Measurements from ENCODE around the gene KAT2B. TPM values are rescaled to one million over a fixed set of nuclear protein-coding genes. Genes with fewer than 3 reads are reported as not detected.

Gene KAT2B
- polyA plus RNA-seq, 1 of the 3 experiments (the other 2 are of a cell fraction): 2.1 TPM

- 100% methylated on average over 4 of the region's 4 CpGs for WGBS (ENCODE audit: low lambda C conversion rate)
- no peaks in the 10 kb centered on the region for H3K9me2 ChIP-seq
- no peak overlapping the region for H2AFZ ChIP-seq (ENCODE audit: low read depth)
- H3K4me3 ChIP-seq (ENCODE audit: low read depth in 2 of 2, low read length in 1 of 2): no peak overlapping the region
- CTCF ChIA-PET: no interaction called here
- no peak overlapping the region for H3K27ac ChIP-seq (ENCODE audit: low read depth in 2 of 2, low read length in 1 of 2)
- no peaks in the 10 kb centered on the region for H4K20me1 ChIP-seq (ENCODE audit: insufficient read depth)
- H3K79me2 ChIP-seq (ENCODE audit: insufficient read depth): no peaks in the 10 kb centered on the region
- TF ChIP-seq CTCF (IDR thresholded peaks at IDR 0.05) (no peak), YY1 (IDR thresholded peaks at IDR 0.05; ENCODE audit: low read depth) (no peak), NRF1 (IDR thresholded peaks at IDR 0.05; ENCODE audit: low read depth, low read length) (no peak), RAD21 (IDR thresholded peaks at IDR 0.05; ENCODE audit: low read length) (no peak), NFIC (IDR thresholded peaks at IDR 0.05; ENCODE audit: borderline replicate concordance) (no peak), SMC3 (IDR thresholded peaks at IDR 0.05; ENCODE audit: low read depth, low read length) (no peak), SIN3A (IDR thresholded peaks at IDR 0.05; ENCODE audit: borderline replicate concordance, low read depth, low read length) (no peak), RXRA (IDR thresholded peaks at IDR 0.05; ENCODE audit: borderline replicate concordance, low read depth) (no peak), ELF1 (IDR thresholded peaks at IDR 0.05) (no peak), MAX (IDR thresholded peaks at IDR 0.05; ENCODE audit: low read depth) (no peak), RCOR1 (IDR thresholded peaks at IDR 0.05; ENCODE audit: low read length) (no peak), EP300 (IDR thresholded peaks at IDR 0.05; ENCODE audit: borderline replicate concordance in 1 of 2, low read depth in 1 of 2, low read length in 1 of 2) (no peak), RFX5 (IDR thresholded peaks at IDR 0.05; ENCODE audit: low read length) (no peak), FOXM1 (IDR thresholded peaks at IDR 0.05; ENCODE audit: low read depth) (no peak), FOSL2 (IDR thresholded peaks at IDR 0.05; ENCODE audit: borderline replicate concordance, low read depth) (no peak), USF1 (IDR thresholded peaks at IDR 0.05; ENCODE audit: borderline replicate concordance, low read depth) (no peak)
- H3F3A ChIP-seq (replicated peaks; ENCODE audit: insufficient read depth): no peaks in the 10 kb centered on the region
- POLR2A ChIA-PET: no interaction called here
- H3K9ac ChIP-seq: no peak overlapping the region
- no peaks in the 10 kb centered on the region; a peak in 1 of 4 replicates for H3K4me1 ChIP-seq (ENCODE audit: control insufficient read depth in 1 of 2, insufficient read depth in 2 of 2, low read depth in 1 of 2, low read length in 1 of 2)
- no peak overlapping the region for H3K4me2 ChIP-seq
- DNase-seq: no peak
- no peaks in the 10 kb centered on the region for H3K9me3 ChIP-seq
- peaks cover 12 to 30% of the 10 kb centered on the region in 2 experiments for H3K36me3 ChIP-seq (replicated peaks in 1 of 2; ENCODE audit: control insufficient read depth in 1 of 2, insufficient read depth in 2 of 2, low read length in 1 of 2)
- no peaks in the 10 kb centered on the region for H3K27me3 ChIP-seq (ENCODE audit: insufficient read depth)
These were observed 114.7 kb downstream of the KAT2B start for GRCh38 chr3:20154928-20155327.

GRCh38 chr3:20160230-20160629 is 120.0 kb downstream of the KAT2B start:
- H3K9me2 ChIP-seq: no peaks in the 10 kb centered on the region
- no peak overlapping the region; a peak in 1 of 4 replicates for H3K27ac ChIP-seq (ENCODE audit: low read depth in 2 of 2, low read length in 1 of 2)
- DNase-seq: no peak
- H2AFZ ChIP-seq (ENCODE audit: low read depth): no peak overlapping the region
- POLR2A ChIA-PET: no interaction called here
- H3K9ac ChIP-seq: no peak overlapping the region
- no peak overlapping the region for H3K4me3 ChIP-seq (ENCODE audit: low read depth in 2 of 2, low read length in 1 of 2)
- H3F3A ChIP-seq (replicated peaks; ENCODE audit: insufficient read depth): no peaks in the 10 kb centered on the region
- peaks cover 33 to 36% of the 10 kb centered on the region in 2 experiments for H3K36me3 ChIP-seq (replicated peaks in 1 of 2; ENCODE audit: control insufficient read depth in 1 of 2, insufficient read depth in 2 of 2, low read length in 1 of 2)
- H3K79me2 ChIP-seq (ENCODE audit: insufficient read depth): no peaks in the 10 kb centered on the region
- H3K9me3 ChIP-seq: no peaks in the 10 kb centered on the region
- CTCF ChIA-PET: interaction anchor here (1.1 kb wide), 1 partner anchor 49 kb away, joined by 3 read pairs; no protein-coding TSS in a partner anchor
- no peaks in the 10 kb centered on the region for H4K20me1 ChIP-seq (ENCODE audit: insufficient read depth)
- H3K27me3 ChIP-seq (ENCODE audit: insufficient read depth): no peaks in the 10 kb centered on the region
- H3K4me1 ChIP-seq (ENCODE audit: control insufficient read depth in 1 of 2, insufficient read depth in 2 of 2, low read depth in 1 of 2, low read length in 1 of 2): no peaks in the 10 kb centered on the region; a peak in 1 of 4 replicates
- no peak overlapping the region for H3K4me2 ChIP-seq
- TF ChIP-seq GATA2 (CRISPR knock-in tag; IDR thresholded peaks at IDR 0.05) (no peak), CHD2 (IDR thresholded peaks at IDR 0.05; ENCODE audit: low read length, partially characterized antibody) (no peak), REST (IDR thresholded peaks at IDR 0.05; ENCODE audit: low read depth, low read length) (no peak), USF2 (IDR thresholded peaks at IDR 0.05; ENCODE audit: borderline replicate concordance, low read depth, low read length) (no peak), MEF2A (IDR thresholded peaks at IDR 0.05; ENCODE audit: borderline replicate concordance, low read depth) (no peak), RFX5 (IDR thresholded peaks at IDR 0.05; ENCODE audit: low read length) (no peak), POLR2AphosphoS5 (IDR thresholded peaks at IDR 0.05; ENCODE audit: low read depth, low read length) (no peak), YY1 (IDR thresholded peaks at IDR 0.05; ENCODE audit: low read depth) (no peak), JUND (IDR thresholded peaks at IDR 0.05) (no peak), FOSL2 (IDR thresholded peaks at IDR 0.05; ENCODE audit: borderline replicate concordance, low read depth) (no peak), FOXJ3 (CRISPR knock-in tag; IDR thresholded peaks at IDR 0.05) (no peak)

Measured in SK-N-SH (cell line).